Testis (tissue), 3 donors: ENCODE data around the gene KRTAP29-1. TPM values are rescaled to one million over a fixed set of nuclear protein-coding genes. Genes with fewer than 3 reads are reported as not detected.

Experiments used
- DNase-seq: peaks from one replicate; pipeline ENCODE4 v3.0.0-alpha.2; 2019
- H3K27ac ChIP-seq, 2 donors: fragments of 200-600 bp; sonication (generic); one replicate each; pipeline ENCODE4 v1.5.1; 2019
- H3K27me3 ChIP-seq: fragments of 200-600 bp; sonication (generic); one replicate; pipeline ENCODE4 v1.5.1; 2019
- H3K36me3 ChIP-seq: fragments of 200-600 bp; sonication (generic); one replicate; pipeline ENCODE4 v1.5.1; 2017; ENCODE audit warnings: low read depth; ENCODE audit errors: missing control alignments
- H3K4me1 ChIP-seq: fragments of 200-600 bp; sonication (generic); one replicate; pipeline ENCODE4 v1.5.1; 2019
- H3K4me3 ChIP-seq, 2 donors: fragments of 200-600 bp; sonication (generic); one replicate each; pipeline ENCODE4 v1.5.1; 2017 to 2019
- H3K9me3 ChIP-seq: fragments of 200-600 bp; sonication (generic); one replicate; pipeline ENCODE4 v1.5.1; 2017
- POLR2A ChIP-seq: fragments of 450-650 bp; IDR thresholded peaks from one replicate; pipeline ENCODE4 v1.6.1; 2017; ENCODE audit warnings: antibody characterized with exemption, mild to moderate bottlenecking, moderate library complexity
- WGBS, 2 donors: methylation state at CpG; one replicate each; pipeline ENCODE4 v1.1.5; 2018; 5-methylcytosine and 5-hydroxymethylcytosine counted together
- intact Hi-C: fragments of 100-400 bp; cut with DNase I; formaldehyde crosslinking; loops from one replicate; pipeline ENCODE4 v1.15.1; 2023; ENCODE audit warnings: low total_unique reads
- polyA plus RNA-seq: library from polyadenylated mRNA; stranded (reverse); fragments of 350-450 nt; fragmentation: Illumina TruSeq; extraction: RNeasy Lipid Tissue Mini Kit (QIAGEN cat#74804); gene quantifications from one replicate; pipeline ENCODE4 v1.2.3, GENCODE V29; 2014; ENCODE audit warnings: low read depth, low replicate concordance; ENCODE audit not compliant: insufficient read depth
- total RNA-seq, 2 donors: library from RNA; depleted of rRNA; stranded (reverse); fragments of >200 nt; gene quantifications; one replicate each; pipeline ENCODE4 v1.2.3, GENCODE V29; 2016
- TF ChIP-seq, protein P1 (sequence below), 3 experiments: fragments of 450-650 bp in 2 of 3; fragments of 200-600 bp in 1 of 3; sonication (generic) in 1 of 3; IDR thresholded peaks; one replicate each; pipeline ENCODE4 v1.5.1; 2016 to 2019; ENCODE audit warnings: antibody characterized with exemption in 3 of 3, mild to moderate bottlenecking in 2 of 3, moderate library complexity in 1 of 3

The KRTAP29-1 gene
- total and polyA plus RNA-seq, 3 donors from 2014 or later: not detected

DNA sequence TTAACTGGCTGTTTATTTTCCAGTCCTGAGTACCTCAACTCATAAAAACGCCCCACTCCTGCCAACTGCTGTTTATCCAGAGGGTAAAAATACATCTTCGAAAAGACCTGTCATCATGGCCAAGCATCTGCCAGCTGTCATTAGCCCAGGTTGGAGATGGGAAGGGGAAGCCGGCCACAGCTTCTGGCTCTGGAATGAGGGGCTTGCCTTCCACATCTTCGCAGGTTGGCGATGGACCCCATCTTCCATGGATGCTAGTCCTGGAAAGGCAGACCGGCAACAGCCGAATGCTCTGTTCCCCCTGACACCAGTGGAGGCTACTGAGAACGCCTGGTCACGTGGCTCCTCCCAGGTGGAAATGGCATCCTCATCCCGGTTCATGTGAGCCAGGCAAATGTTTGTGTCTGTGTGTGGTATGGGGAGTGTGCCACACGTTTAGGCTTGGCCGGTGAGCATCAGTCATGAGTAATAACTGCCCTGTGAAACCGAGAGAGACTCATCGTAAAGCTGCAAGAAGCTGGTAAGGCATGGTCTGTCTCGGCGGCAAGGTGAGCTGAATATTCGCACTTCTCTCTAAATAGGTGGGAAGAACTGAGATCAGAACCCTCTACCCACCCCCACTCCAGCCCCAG is 13.3 kb upstream of the KRTAP29-1 start:
- no peaks in the 10 kb centered on the region for H3K27me3 ChIP-seq
- no peaks in the 10 kb centered on the region for H3K9me3 ChIP-seq
- H3K27ac ChIP-seq: no peak overlapping the region
- H3K4me1 ChIP-seq: no peaks in the 10 kb centered on the region
- intact Hi-C loops: no loop called here
- TF ChIP-seq POLR2A: no peak
- TF ChIP-seq, protein P1, sequence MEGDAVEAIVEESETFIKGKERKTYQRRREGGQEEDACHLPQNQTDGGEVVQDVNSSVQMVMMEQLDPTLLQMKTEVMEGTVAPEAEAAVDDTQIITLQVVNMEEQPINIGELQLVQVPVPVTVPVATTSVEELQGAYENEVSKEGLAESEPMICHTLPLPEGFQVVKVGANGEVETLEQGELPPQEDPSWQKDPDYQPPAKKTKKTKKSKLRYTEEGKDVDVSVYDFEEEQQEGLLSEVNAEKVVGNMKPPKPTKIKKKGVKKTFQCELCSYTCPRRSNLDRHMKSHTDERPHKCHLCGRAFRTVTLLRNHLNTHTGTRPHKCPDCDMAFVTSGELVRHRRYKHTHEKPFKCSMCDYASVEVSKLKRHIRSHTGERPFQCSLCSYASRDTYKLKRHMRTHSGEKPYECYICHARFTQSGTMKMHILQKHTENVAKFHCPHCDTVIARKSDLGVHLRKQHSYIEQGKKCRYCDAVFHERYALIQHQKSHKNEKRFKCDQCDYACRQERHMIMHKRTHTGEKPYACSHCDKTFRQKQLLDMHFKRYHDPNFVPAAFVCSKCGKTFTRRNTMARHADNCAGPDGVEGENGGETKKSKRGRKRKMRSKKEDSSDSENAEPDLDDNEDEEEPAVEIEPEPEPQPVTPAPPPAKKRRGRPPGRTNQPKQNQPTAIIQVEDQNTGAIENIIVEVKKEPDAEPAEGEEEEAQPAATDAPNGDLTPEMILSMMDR (IDR thresholded peaks at IDR 0.05): no peak
- DNase-seq: no peak
- no peaks in the 10 kb centered on the region for H3K36me3 ChIP-seq
- no peak overlapping the region for H3K4me3 ChIP-seq
- 38 to 49% methylated on average over 9 to 17 of the region's 17 CpGs for WGBS, 2 donors

DNA sequence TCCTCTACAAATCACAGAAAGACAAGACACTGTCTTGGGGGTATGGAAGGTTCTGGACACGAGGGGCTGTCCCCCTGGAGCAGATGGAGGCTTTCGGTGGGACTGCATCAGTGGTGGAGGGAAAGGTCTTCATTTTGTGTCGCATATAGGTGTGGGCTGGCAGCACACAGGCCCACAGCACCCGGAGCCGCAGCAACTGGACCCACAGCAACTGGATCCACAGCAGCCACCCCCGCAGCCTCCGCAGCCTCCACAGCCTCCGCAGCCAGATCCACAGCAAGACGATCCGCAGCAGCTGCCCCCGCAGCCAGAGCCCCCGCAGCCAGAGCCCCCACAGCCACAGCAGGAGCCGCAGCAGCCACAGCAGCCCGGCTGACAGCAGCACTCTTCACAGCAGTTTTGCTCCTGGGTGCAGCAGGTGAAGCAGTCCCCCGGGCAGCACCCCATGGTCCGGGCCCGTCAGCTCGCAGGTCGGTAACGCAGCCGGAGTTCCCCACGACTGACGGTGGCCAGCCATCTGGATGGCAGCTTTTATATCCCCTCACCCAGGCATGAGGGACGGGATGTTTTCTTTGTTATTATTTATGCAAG is 12.6 kb upstream of the KRTAP29-1 start, which contains the start of gene KRTAP17-1:
Gene KRTAP17-1, minus strand, starts transcription at position 507 of the 591 bp plus-strand sequence. Its CDS starts 60 bp downstream, at position 447.
- Histone ChIP-seq H3K27ac (no peak within 1 kb of the TSS), H3K9me3 (no peaks in the 10 kb centered on the region), H3K4me3 (no peak within 1 kb of the TSS), H3K4me1 (no peaks in the 10 kb centered on the region), H3K36me3 (no peaks in the 10 kb centered on the region), H3K27me3 (no peaks in the 10 kb centered on the region)
- TF ChIP-seq POLR2A: no peak
- TF ChIP-seq, protein P1 (IDR thresholded peaks at IDR 0.05): no peak
- DNase-seq: no peak
- intact Hi-C loops: no loop called here
- WGBS, 2 donors: 41 to 62% methylated on average over 8 to 24 of the region's 24 CpGs

DNA sequence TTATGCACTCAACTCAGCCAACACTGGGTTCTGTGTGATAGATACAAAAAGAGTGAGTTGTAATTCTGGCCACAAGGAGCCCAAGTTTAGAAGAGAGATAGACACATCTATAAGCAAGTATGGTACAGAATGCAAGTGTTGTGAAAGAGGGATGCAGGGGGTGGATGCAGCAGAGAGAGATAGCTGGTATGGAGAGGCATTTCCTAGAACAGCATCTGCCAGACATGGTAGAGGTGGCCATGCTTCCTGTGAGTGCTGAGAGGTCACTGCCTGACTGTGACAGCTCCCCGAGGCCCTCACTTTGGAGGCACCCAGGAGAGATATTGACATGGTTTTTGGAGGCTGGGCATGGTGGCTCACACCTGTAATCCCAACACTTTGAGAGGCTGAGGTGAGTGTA is 8.5 kb upstream of the KRTAP29-1 start:
- H3K36me3 ChIP-seq: no peaks in the 10 kb centered on the region
- WGBS, 2 donors: 89% methylated on average over 1 of the region's 1 CpG; no CpG with 5 or more reads in 1 of the 2 donors

DNA sequence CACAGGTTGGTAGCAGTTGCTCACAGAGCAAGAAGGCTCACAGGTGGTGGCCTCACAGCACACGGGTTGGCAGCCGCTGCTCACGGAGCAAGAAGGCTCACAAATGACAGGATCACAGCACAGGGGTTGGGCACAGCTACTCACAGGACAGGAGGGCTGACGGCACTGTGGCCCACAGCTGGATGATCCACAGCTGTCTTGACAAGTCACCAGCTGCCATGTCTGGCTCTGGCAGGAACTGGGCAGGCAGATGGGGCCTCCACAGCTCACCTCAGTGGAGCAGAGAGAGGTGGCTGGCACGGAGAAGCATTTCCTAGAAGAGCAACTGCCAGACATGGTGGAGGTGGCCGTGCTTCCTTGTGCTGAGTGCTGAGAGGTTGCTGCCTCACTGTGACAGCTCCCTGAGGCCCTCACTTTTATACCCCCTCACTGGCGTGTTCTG is 6.3 kb upstream of the KRTAP29-1 start, which contains the start of gene KRTAP16-1:
Gene KRTAP16-1, minus strand, starts transcription at position 392 of the 442 bp plus-strand sequence. Its CDS starts 56 bp downstream, at position 336.
- TF ChIP-seq, protein P1 (IDR thresholded peaks at IDR 0.05): no peak
- TF ChIP-seq POLR2A: no peak
- DNase-seq: no peak
- 83 to 85% methylated on average over 3 to 7 of the region's 7 CpGs for WGBS, 2 donors
- Histone ChIP-seq H3K36me3 (no peaks in the 10 kb centered on the region), H3K27me3 (no peaks in the 10 kb centered on the region), H3K27ac (no peak within 1 kb of the TSS), H3K4me1 (no peaks in the 10 kb centered on the region), H3K4me3 (no peak within 1 kb of the TSS), H3K9me3 (no peaks in the 10 kb centered on the region)
- intact Hi-C loops: no loop called here

More for the DNA sequence above, 8.5 kb upstream of the KRTAP29-1 start:
- Histone ChIP-seq H3K9me3 (no peaks in the 10 kb centered on the region), H3K4me1 (no peaks in the 10 kb centered on the region), H3K27me3 (no peaks in the 10 kb centered on the region), H3K4me3 (no peak overlapping the region), H3K27ac (no peak overlapping the region)
- TF ChIP-seq POLR2A: no peak
- TF ChIP-seq, protein P1 (IDR thresholded peaks at IDR 0.05): no peak
- no peak for DNase-seq
- intact Hi-C loops: no loop called here
